HepG2 (cell line): ENCODE results near the gene CDH22.

ENCODE experiments used
- ERF ChIP-seq: IDR thresholded peaks from 2 replicates; pipeline ENCODE4 v1.6.1; 2018; ENCODE audit warnings: missing biosample characterization, missing genetic modification reagents
- JUND ChIP-seq: sonication (generic); formaldehyde crosslinking; IDR thresholded peaks from 2 replicates; pipeline ENCODE4 v1.8.0; 2022; ENCODE audit warnings: mild to moderate bottlenecking, missing genetic modification reagents
- KLF9 ChIP-seq: IDR thresholded peaks from 2 replicates; pipeline ENCODE4 v1.6.1; 2016; ENCODE audit warnings: low read depth
- MTF1 ChIP-seq: sonication (generic); formaldehyde crosslinking; IDR thresholded peaks from 2 replicates; pipeline ENCODE4 v1.5.0; 2020; ENCODE audit warnings: missing genetic modification reagents
- ZNF549 ChIP-seq: sonication (generic); formaldehyde crosslinking; IDR thresholded peaks from 2 replicates; pipeline ENCODE4 v1.5.0; 2020; ENCODE audit warnings: missing genetic modification reagents
- TF ChIP-seq, protein P1 (sequence below): sonication (generic); formaldehyde crosslinking; IDR thresholded peaks from 2 replicates; pipeline ENCODE4 v1.5.0; 2020; ENCODE audit warnings: mild to moderate bottlenecking, missing genetic modification reagents, moderate library complexity

DNA sequence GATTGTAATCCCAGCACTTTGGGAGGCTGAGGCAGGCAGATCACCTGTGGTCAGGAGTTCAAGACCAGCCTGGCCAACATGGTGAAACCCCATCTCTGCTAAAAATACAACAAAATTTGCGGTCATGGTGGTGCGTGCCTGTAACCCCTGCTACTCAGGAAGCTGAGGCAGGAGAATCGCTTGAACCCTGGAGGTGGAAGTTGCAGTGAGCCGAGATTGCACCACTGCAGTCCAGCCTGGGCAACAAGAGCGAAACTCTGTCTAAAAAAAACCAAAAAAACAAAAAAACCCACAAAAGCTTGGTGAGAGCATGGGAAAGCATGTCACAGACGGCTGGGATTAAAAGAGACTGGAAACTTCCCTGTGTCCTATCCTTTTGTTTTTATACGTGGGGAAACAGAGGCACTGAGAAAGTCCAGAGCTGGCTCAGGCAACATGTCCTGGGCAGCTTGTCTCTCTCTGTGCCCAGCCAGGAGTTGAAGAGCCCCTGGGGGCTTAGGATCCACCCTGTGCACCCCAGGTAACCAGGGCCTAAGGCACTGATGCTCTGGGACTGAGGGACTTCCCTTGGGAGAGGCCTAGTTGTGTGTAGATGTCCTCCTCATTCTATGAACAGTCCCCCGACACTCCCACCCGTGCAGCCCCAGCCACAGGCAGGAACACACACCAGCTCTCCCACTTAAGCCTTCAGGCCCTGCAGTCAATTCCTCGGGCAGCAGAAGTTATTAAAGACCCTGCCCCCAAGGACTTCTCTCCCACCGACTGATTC lies 174.2 kb downstream of the CDH22 start:
- no peak for TF ChIP-seq MTF1
- TF ChIP-seq ERF (CRISPR knock-in tag) = no peak
- TF ChIP-seq JUND (CRISPR knock-in tag) = no peak
- TF ChIP-seq, protein P1, sequence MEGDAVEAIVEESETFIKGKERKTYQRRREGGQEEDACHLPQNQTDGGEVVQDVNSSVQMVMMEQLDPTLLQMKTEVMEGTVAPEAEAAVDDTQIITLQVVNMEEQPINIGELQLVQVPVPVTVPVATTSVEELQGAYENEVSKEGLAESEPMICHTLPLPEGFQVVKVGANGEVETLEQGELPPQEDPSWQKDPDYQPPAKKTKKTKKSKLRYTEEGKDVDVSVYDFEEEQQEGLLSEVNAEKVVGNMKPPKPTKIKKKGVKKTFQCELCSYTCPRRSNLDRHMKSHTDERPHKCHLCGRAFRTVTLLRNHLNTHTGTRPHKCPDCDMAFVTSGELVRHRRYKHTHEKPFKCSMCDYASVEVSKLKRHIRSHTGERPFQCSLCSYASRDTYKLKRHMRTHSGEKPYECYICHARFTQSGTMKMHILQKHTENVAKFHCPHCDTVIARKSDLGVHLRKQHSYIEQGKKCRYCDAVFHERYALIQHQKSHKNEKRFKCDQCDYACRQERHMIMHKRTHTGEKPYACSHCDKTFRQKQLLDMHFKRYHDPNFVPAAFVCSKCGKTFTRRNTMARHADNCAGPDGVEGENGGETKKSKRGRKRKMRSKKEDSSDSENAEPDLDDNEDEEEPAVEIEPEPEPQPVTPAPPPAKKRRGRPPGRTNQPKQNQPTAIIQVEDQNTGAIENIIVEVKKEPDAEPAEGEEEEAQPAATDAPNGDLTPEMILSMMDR (CRISPR knock-in tag) = no peak
- TF ChIP-seq KLF9 (CRISPR knock-in tag) = no peak
- TF ChIP-seq ZNF549 (CRISPR knock-in tag) = no peak
